Activated naive CD4-positive, alpha-beta T cell treated with anti-CD3 and anti-CD28 coated beads for 36 hours (primary cell): ENCODE data around the gene EGR4. TPM values are rescaled to one million over a fixed set of nuclear protein-coding genes. Genes with fewer than 3 reads are reported as not detected.

Experiments
- CTCF ChIA-PET: fragments of 350-600 bp; sonication (Branson Sonifier 250); formaldehyde crosslinking; loops from one replicate; lab custom pipeline; 2021; ENCODE audit warnings: antibody characterized with exemption; lab: Charles Lee
- DNase-seq: peaks from one replicate; pipeline ENCODE4 v3.0.0-alpha.2; 2020
- H3K27ac Mint-ChIP-seq: one replicate; pipeline ENCODE4 v1.8.0; 2021; ENCODE audit warnings: mild to moderate bottlenecking, mixed read lengths
- H3K27me3 Mint-ChIP-seq: one replicate; pipeline ENCODE4 v1.8.0; 2021; ENCODE audit warnings: low read depth, mixed read lengths
- H3K36me3 Mint-ChIP-seq: one replicate; pipeline ENCODE4 v1.8.0; 2021; ENCODE audit warnings: low read depth, mixed read lengths
- H3K4me1 Mint-ChIP-seq: one replicate; pipeline ENCODE4 v1.8.0; 2021; ENCODE audit warnings: low read depth, mixed read lengths
- H3K4me3 Mint-ChIP-seq: one replicate; pipeline ENCODE4 v1.8.0; 2021; ENCODE audit warnings: mild to moderate bottlenecking, moderate library complexity, mixed read lengths
- H3K9me3 Mint-ChIP-seq: one replicate; pipeline ENCODE4 v1.8.0; 2021; ENCODE audit warnings: mixed read lengths
- intact Hi-C: fragments of 100-400 bp; cut with micrococcal nuclease; formaldehyde crosslinking; loops from one replicate; pipeline ENCODE4 v1.15.1; 2023
- total RNA-seq, 2 experiments: library from RNA; stranded (reverse); gene quantifications; one replicate each; pipeline ENCODE4 v1.2.3, GENCODE V29; 2021

The EGR4 gene
- total RNA-seq, 2 experiments from 2014 or later: 0.07 to 0.12 TPM

DNA sequence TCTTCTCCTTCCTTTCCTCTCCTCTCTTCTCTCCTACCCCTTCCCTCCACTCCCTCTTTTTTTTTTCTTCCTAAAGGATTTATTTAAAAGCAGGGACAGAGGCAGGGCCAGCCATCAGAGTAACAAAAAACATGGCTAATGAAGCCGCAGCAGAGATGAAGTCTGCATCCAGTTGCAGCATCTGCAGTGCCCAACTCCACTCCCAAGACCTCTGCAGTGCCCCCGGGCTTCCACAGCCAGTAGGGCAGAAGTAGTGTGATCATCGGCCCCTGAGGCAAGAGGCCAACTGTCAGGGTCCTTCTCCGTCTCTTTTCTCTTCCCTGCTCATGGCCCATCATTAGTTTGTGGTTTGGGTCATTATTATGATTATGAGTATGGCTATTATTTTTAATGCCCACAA lies 4.2 kb upstream of the EGR4 start:
- DNase-seq: no peak
- CTCF ChIA-PET: no interaction called here
- H3K27ac Mint-ChIP-seq: no peak overlapping the region
- intact Hi-C loops: no loop called here
- no peaks in the 10 kb centered on the region for H3K9me3 Mint-ChIP-seq
- peaks cover 56% of the 10 kb centered on the region for H3K27me3 Mint-ChIP-seq
- H3K4me3 Mint-ChIP-seq: no peak overlapping the region
- no peaks in the 10 kb centered on the region for H3K36me3 Mint-ChIP-seq
- peaks cover 4% of the 10 kb centered on the region for H3K4me1 Mint-ChIP-seq

DNA sequence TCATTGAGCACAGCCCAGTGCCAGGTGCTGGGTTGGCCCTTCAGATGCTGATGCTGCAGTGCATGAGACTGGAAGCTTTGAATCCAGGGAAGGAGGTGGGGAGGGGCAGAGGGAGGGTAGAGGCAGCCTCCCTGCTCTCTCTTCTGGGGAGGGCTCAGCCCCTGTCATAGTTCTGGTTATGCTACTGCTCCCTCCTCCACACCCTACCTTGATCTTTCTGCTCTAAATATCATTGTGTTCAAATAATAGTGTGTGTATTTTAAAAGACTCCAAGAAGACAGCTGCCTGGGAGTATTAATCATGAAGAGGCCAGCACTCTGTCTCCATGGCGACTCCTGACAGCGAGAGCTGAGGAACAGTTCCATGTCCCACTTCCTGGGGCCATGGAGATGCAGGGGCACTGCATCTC lies 3.8 kb upstream of the EGR4 start:
- Mint-ChIP-seq H3K27me3 (peaks cover 54% of the 10 kb centered on the region), H3K9me3 (no peaks in the 10 kb centered on the region), H3K36me3 (no peaks in the 10 kb centered on the region), H3K4me1 (peaks cover 6% of the 10 kb centered on the region), H3K27ac (no peak overlapping the region), H3K4me3 (no peak overlapping the region)
- DNase-seq: no peak
- intact Hi-C loops: no loop called here
- CTCF ChIA-PET: no interaction called here

DNA sequence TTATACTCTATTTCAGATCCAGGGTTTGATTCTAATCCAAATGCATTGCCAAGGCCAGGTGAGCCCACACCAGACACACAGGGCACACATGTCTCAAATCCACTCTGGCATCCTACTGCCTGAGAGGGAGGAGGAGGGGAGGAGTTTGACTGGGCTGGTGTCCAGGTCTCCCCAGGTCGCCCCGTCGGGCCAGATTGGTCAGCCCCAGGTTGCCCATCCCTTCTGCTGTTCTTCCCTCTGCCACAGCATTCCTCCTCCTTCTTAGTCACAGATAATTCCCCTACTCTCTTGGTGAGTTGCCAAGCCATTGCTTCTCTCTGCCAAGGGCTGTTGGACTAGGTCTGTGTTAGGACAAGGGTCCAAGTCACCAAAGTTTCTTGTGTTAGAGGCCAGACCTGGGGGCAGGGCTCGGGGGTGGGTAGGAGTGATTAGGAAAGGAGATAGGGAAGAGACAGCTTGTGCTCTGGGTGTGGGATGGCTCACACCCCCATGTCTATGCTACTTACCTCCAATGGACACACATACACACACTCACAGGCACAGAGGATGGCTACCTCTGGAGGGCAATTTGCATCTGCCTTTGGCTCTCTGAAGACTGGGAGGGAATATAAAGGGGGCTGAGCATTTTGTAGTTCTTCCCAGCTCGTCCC lies 2.5 kb upstream of the EGR4 start:
- H3K4me1 Mint-ChIP-seq: peaks cover 14% of the 10 kb centered on the region
- intact Hi-C loops: no loop called here
- CTCF ChIA-PET: no interaction called here
- H3K9me3 Mint-ChIP-seq: no peaks in the 10 kb centered on the region
- DNase-seq: no peak
- no peak overlapping the region for H3K4me3 Mint-ChIP-seq
- peaks cover 54% of the 10 kb centered on the region for H3K27me3 Mint-ChIP-seq
- H3K36me3 Mint-ChIP-seq: no peaks in the 10 kb centered on the region
- no peak overlapping the region for H3K27ac Mint-ChIP-seq

DNA sequence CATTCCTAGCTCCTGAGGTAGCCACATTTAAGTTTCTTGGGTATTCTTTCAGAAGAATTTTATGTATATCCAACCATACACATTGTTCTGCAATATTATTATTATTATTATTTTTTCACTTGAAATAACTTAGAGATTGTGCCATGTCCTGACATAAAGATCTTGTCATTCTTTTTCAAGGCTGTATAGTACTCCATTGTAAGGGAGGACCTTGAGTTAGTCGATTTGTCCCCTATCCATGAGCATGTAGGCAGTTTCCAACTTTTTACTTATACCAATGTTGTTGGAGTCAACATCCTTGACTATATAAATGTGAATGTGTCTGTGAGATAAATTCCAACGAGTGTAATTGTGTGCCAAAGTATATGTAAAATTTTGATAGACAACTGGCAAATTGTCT lies 891 bp upstream of the EGR4 start:
- intact Hi-C loops: loop anchor here (5.0 kb wide), 3 partner anchors 182 to 432 kb away; partner anchors contain the start of gene RAB11FIP5
- no peak overlapping the region for H3K4me3 Mint-ChIP-seq
- no peak overlapping the region for H3K27ac Mint-ChIP-seq
- peaks cover 59% of the 10 kb centered on the region for H3K27me3 Mint-ChIP-seq
- H3K4me1 Mint-ChIP-seq: peaks cover 14% of the 10 kb centered on the region
- H3K9me3 Mint-ChIP-seq: no peaks in the 10 kb centered on the region
- DNase-seq: no peak
- CTCF ChIA-PET: interaction anchor here (0.6 to 0.7 kb wide), 2 partner anchors 59 to 89 kb away, joined by 3 read pairs; no protein-coding TSS in a partner anchor
- no peaks in the 10 kb centered on the region for H3K36me3 Mint-ChIP-seq

- CTCF ChIA-PET: interaction anchor here (0.7 to 5.1 kb wide), 5 partner anchors 12 to 208 kb away, joined by 3 to 45 read pairs (median 3); partner anchors contain the start of gene CCT7
- intact Hi-C loops: loop anchor here (1.0 to 5.0 kb wide), 8 partner anchors 9 to 444 kb away; partner anchors contain the start of genes ALMS1, CCT7, FBXO41 and RAB11FIP5
- H3K27ac Mint-ChIP-seq: no peak overlapping the region
- H3K4me3 Mint-ChIP-seq: peak overlapping the region; percentile 73
- peaks cover 14% of the 10 kb centered on the region for H3K4me1 Mint-ChIP-seq
- no peak for DNase-seq
- H3K9me3 Mint-ChIP-seq: no peaks in the 10 kb centered on the region
- H3K27me3 Mint-ChIP-seq: peaks cover 67% of the 10 kb centered on the region
- H3K36me3 Mint-ChIP-seq: no peaks in the 10 kb centered on the region
Measured at GRCh38 chr2:73292906-73293533, 328 bp downstream of the EGR4 start.

DNA sequence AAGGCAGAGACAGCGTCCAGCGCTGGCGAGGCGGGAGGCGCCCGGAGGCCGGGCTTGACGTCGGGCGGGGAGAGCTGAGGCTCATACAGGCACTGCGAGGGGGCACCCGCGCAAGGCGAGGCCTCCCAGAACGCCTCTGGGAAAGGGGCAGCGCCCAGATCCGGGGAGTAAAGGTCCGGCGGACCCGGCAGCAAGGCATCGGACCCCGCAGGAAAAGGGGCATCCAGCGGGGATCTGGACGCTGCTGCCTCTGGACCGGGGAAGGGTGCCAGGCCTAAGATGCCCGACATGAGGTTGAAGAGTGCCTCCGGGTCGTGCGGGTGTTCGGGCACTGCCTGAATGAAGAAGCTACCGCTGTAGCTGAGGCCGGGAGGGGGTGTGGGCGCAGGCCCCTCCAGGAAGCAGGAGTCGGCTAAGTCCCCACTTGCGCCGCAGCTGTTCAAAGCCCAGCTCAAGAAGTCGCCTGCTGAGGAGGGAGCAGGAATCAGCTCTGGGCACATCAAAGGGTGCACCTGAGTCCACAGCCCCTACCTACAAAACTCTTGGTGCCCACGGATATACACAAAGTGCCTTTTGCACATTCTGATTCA lies 937 bp downstream of the EGR4 start:
- Mint-ChIP-seq H3K36me3 (no peaks in the 10 kb centered on the region), H3K4me3 (peak overlapping the region; percentile 67), H3K9me3 (no peaks in the 10 kb centered on the region), H3K27me3 (peaks cover 61% of the 10 kb centered on the region), H3K27ac (no peak overlapping the region), H3K4me1 (peaks cover 14% of the 10 kb centered on the region)
- intact Hi-C loops: loop anchor here (2.0 to 5.0 kb wide), 5 partner anchors 180 to 444 kb away; partner anchors contain the start of genes RAB11FIP5 and TPRKB
- no peak for DNase-seq
- CTCF ChIA-PET: interaction anchor here (1.2 to 5.1 kb wide), 4 partner anchors 12 to 207 kb away, joined by 3 to 45 read pairs (median 6); no protein-coding TSS in a partner anchor

DNA sequence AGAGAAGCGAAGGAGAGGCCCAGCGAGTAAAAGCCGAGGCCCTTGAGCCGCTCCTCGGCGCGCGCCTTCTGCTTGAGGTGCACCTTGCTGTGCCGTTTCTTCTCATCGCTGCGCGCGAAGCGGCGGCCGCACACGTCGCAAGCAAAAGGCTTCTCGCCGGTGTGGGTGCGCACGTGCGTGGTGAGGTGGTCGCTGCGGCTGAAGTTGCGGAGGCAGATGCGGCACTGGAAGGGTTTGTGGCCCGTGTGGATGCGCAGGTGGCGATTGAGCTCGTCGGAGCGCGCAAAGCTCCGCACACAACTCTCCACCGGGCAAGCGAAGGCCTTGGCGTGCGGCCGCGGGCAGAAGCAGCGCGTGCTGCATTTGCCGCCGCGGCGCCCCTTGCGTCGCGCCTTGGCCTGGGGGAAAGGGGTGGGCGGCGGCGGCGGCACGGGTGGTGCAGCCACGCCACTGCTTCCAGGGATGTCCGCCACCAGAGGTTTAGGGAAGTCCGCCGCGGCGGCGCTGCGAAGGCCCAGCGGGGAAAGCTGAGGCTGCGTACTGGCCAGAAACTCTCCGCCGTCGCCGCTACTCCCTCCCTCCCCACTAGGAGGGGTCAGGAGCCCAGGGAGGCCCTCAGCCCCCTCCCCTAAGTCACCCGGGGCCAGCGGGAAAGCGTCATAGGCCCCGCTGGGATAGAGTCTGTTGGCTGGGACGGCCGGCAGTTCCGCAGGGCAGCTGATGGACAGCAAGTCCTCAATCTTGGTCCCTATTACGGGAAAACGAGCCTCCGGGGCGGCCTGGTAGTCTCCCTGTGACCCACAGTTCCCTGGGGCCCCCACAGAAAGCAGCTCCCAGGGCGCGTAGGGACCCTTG lies 1.7 kb downstream of the EGR4 start:
- Mint-ChIP-seq H3K9me3 (no peaks in the 10 kb centered on the region), H3K36me3 (no peaks in the 10 kb centered on the region), H3K4me1 (peaks cover 14% of the 10 kb centered on the region), H3K4me3 (peak overlapping the region; percentile 58), H3K27ac (no peak overlapping the region), H3K27me3 (peaks cover 55% of the 10 kb centered on the region)
- intact Hi-C loops: loop anchor here (2.0 to 5.0 kb wide), 8 partner anchors 23 to 445 kb away; partner anchors contain the start of genes RAB11FIP5, SFXN5 and TPRKB
- CTCF ChIA-PET: interaction anchor here (1.1 to 5.1 kb wide), 7 partner anchors 8 to 114 kb away, joined by 3 to 45 read pairs (median 8); no protein-coding TSS in a partner anchor
- no peak for DNase-seq

DNA sequence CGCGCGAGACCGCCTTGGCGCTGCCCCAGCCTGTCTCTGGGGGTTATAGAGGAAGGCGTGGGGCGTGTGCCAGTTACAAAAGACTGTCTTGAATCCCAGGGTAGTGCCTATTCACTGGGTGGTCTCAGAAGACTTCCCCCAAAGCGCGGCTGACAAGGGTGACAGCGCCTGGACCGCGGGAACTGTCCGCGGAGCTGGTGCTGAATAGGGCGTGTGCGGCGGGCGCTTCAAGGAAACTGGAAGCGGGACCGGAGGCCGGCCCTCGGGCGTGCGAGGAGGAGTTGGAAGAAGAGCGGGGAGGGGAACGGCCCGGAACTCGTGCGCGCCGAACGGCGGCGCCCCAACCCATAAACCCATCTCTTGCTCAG lies 2.3 kb downstream of the EGR4 start:
- CTCF ChIA-PET: interaction anchor here (0.7 to 5.1 kb wide), 16 partner anchors 8 to 183 kb away, joined by 3 to 45 read pairs (median 6); partner anchors contain the start of gene PRADC1
- Mint-ChIP-seq H3K36me3 (no peaks in the 10 kb centered on the region), H3K9me3 (no peaks in the 10 kb centered on the region), H3K4me1 (peaks cover 14% of the 10 kb centered on the region), H3K27me3 (peaks cover 49% of the 10 kb centered on the region), H3K4me3 (peak overlapping the region; percentile 58), H3K27ac (no peak overlapping the region)
- intact Hi-C loops: loop anchor here (2.0 to 5.0 kb wide), 6 partner anchors 22 to 429 kb away; partner anchors contain the start of genes RAB11FIP5 and SFXN5
- DNase-seq: peak; percentile 66

DNA sequence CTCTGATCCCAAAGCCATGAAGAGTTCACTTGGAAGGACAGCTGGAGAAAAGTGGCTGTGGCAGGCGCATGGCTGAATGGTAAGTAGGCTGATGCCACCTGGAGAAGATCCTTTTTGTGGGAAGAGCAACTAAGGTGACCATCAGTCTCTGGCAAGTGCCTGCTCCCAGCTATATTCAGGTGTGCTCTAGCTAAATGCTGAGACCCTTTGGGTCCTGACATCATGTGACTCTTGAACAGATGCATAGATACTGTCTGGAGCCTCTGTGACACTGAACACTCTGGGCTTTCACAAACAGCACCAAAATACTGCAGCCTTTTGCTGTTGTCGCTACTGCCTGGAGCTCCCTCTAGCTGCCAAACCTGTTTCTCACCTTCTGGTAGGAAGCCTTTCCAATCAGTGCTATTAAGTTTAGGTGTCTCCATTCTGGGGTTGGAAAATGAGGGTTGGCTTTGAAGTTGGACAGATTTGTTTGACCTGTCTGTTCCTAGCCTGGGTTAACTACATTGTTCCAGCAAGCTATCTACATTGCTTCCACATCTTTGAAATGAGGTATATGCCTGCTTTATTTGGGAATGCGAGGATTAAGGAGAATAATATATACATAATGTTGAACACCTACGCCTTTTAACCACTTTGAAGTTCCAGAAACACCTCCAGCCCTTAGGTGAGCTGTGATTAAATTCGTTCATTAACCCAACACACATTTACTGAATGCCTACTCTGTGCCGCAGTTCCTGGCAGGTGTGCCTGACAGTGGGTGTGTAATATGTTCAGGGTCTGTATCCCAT lies 3.1 kb downstream of the EGR4 start:
- CTCF ChIA-PET: interaction anchor here (0.7 to 5.1 kb wide), 25 partner anchors 9 to 275 kb away, joined by 3 to 45 read pairs (median 4); partner anchors contain the start of genes CCT7 and PRADC1
- intact Hi-C loops: loop anchor here (1.0 to 5.0 kb wide), 8 partner anchors 10 to 428 kb away; partner anchors contain the start of genes RAB11FIP5, SFXN5 and SMYD5
- peak; percentile 71 for DNase-seq
- Mint-ChIP-seq H3K27me3 (peaks cover 40% of the 10 kb centered on the region), H3K36me3 (no peaks in the 10 kb centered on the region), H3K27ac (no peak overlapping the region), H3K9me3 (no peaks in the 10 kb centered on the region), H3K4me1 (peaks cover 17% of the 10 kb centered on the region), H3K4me3 (no peak overlapping the region)

GRCh38 chr2:73289304-73289703 lies 4.0 kb downstream of the EGR4 start:
- Mint-ChIP-seq H3K27ac (no peak overlapping the region), H3K36me3 (no peaks in the 10 kb centered on the region), H3K9me3 (no peaks in the 10 kb centered on the region), H3K4me3 (no peak overlapping the region), H3K4me1 (peaks cover 17% of the 10 kb centered on the region), H3K27me3 (peaks cover 33% of the 10 kb centered on the region)
- CTCF ChIA-PET: interaction anchor here (1.0 to 5.1 kb wide), 17 partner anchors 10 to 112 kb away, joined by 3 to 45 read pairs (median 6); partner anchors contain the start of genes CCT7 and PRADC1
- intact Hi-C loops: loop anchor here (10.0 kb wide), 1 partner anchor 1545 kb away; the partner anchor contains the start of gene HK2
- DNase-seq: no peak
